Transverse colon (tissue), 4 donors: Measurements from ENCODE around the gene ZMYM4.

ENCODE experiments used
- POLR2AphosphoS5 ChIP-seq, 3 donors: sonication (generic); formaldehyde crosslinking; IDR thresholded peaks; one replicate each; pipeline ENCODE4 v1.6.1; 2016; ENCODE audit warnings: antibody characterized with exemption in 3 of 3
- TF ChIP-seq, protein P1 (sequence below), 5 experiments: fragments of 200-600 bp in 3 of 5; fragments of 450-650 bp in 2 of 5; sonication (generic) in 3 of 5; IDR thresholded peaks; 1 replicate in 2 of 5; 2 replicates in 3 of 5; pipeline ENCODE4 v1.5.1; 2016 to 2017; ENCODE audit warnings: antibody characterized with exemption in 5 of 5, inconsistent platforms in 3 of 5, mild to moderate bottlenecking in 2 of 5, moderate library complexity in 1 of 5

DNA sequence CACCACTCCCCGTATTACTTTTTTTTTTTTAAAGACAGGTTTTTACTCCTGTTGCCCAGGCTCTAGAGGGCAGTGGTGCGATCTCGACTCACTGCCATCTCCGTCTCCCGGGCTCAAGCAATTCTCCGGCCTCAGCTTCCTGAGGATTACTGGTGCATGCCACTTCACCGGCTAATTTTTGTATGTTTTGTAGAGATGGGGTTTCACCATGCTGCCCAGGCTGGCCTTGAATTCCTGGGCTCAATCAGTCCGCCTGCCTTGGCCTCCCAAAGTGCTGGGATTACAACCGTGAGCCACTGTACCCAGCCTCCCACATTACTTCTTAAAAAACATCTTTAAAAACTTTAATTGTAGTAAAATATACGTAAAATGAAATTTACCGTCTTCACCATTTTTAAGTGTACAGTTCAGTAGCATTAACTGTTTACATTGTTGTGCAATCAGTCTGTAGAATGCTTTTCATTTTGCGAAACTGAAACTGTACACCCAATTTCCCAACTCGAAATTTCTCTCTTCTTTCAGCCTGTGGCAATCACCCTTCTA, 77.0 kb downstream of the ZMYM4 start:
- TF ChIP-seq, protein P1, sequence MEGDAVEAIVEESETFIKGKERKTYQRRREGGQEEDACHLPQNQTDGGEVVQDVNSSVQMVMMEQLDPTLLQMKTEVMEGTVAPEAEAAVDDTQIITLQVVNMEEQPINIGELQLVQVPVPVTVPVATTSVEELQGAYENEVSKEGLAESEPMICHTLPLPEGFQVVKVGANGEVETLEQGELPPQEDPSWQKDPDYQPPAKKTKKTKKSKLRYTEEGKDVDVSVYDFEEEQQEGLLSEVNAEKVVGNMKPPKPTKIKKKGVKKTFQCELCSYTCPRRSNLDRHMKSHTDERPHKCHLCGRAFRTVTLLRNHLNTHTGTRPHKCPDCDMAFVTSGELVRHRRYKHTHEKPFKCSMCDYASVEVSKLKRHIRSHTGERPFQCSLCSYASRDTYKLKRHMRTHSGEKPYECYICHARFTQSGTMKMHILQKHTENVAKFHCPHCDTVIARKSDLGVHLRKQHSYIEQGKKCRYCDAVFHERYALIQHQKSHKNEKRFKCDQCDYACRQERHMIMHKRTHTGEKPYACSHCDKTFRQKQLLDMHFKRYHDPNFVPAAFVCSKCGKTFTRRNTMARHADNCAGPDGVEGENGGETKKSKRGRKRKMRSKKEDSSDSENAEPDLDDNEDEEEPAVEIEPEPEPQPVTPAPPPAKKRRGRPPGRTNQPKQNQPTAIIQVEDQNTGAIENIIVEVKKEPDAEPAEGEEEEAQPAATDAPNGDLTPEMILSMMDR (IDR thresholded peaks at IDR 0.05), result no peak
- no peak for TF ChIP-seq POLR2AphosphoS5 (IDR thresholded peaks at IDR 0.05)
